ENCODE data around the gene C5orf58.

- TF ChIP-seq CTCF (IDR thresholded peaks at IDR 0.05; ENCODE audit: low read depth, low read length): peak; percentile 14
- no peak for TF ChIP-seq POLR2A (IDR thresholded peaks at IDR 0.05; ENCODE audit: extremely low read depth, insufficient read length)
These were observed 11.5 kb upstream of the C5orf58 start for GRCh38 chr5:170221327-170221741.

All from NB4 (cell line).